Measurements from ENCODE around the gene NFYC. TPM values are rescaled to one million over a fixed set of nuclear protein-coding genes. Genes with fewer than 3 reads are reported as not detected.

The NFYC gene
- polyA plus RNA-seq, 1 of the 3 experiments (the other 2 are of a cell fraction), result 72.4 TPM

GRCh38 chr1:40711465-40712404 is 20.2 kb downstream of the NFYC start:
- ChIA-PET POLR2A (no interaction called here), CTCF (interaction anchor here (0.8 to 1.4 kb wide), 3 partner anchors 11 to 138 kb away, joined by 3 read pairs; no protein-coding TSS in a partner anchor)
- peaks cover 95% of the 10 kb centered on the region for H3K79me2 ChIP-seq (ENCODE audit: insufficient read depth)

More at GRCh38 chr1:40711465-40712404, 20.2 kb downstream of the NFYC start:
- H3K36me3 ChIP-seq (replicated peaks in 1 of 2; ENCODE audit: control insufficient read depth in 1 of 2, insufficient read depth in 2 of 2, low read length in 1 of 2), result peaks cover 15 to 18% of the 10 kb centered on the region in 2 experiments
- H4K20me1 ChIP-seq (ENCODE audit: insufficient read depth), result no peaks in the 10 kb centered on the region
- no peaks in the 10 kb centered on the region for H3K9me2 ChIP-seq
- peak overlapping the region; percentile 69 to 95 for H3K27ac ChIP-seq (ENCODE audit: low read depth in 2 of 2, low read length in 1 of 2)
- H3F3A ChIP-seq (replicated peaks; ENCODE audit: insufficient read depth), result peaks cover 24% of the 10 kb centered on the region
- H2AFZ ChIP-seq (ENCODE audit: low read depth), result no peak overlapping the region
- H3K4me2 ChIP-seq, result peak overlapping the region; percentile 83
- no peaks in the 10 kb centered on the region for H3K9me3 ChIP-seq
- DNase-seq, result no peak
- no peaks in the 10 kb centered on the region for H3K27me3 ChIP-seq (ENCODE audit: insufficient read depth)
- H3K9ac ChIP-seq, result peak overlapping the region; percentile 74
- H3K4me1 ChIP-seq (ENCODE audit: control insufficient read depth in 1 of 2, insufficient read depth in 2 of 2, low read depth in 1 of 2, low read length in 1 of 2), result peaks cover 20 to 22% of the 10 kb centered on the region in 2 experiments; a peak in 3 of 4 replicates
- peak overlapping the region; percentile 72 to 87; a peak in 3 of 4 replicates for H3K4me3 ChIP-seq (ENCODE audit: low read depth in 2 of 2, low read length in 1 of 2)
- no peak for TF ChIP-seq CTCF (IDR thresholded peaks at IDR 0.05)
- no peak for TF ChIP-seq CHD2 (IDR thresholded peaks at IDR 0.05; ENCODE audit: low read length, partially characterized antibody)
- TF ChIP-seq FOXJ3 (CRISPR knock-in tag; IDR thresholded peaks at IDR 0.05), result no peak
- peak; percentile 28; the same call in 1 of the 2 replicates for TF ChIP-seq TCF12 (IDR thresholded peaks at IDR 0.05)
- TF ChIP-seq REST (IDR thresholded peaks at IDR 0.05; ENCODE audit: low read depth, low read length), result 0 out of 2 replicates have a peak, but pooled peaks have one; percentile 12
- TF ChIP-seq SMC3 (IDR thresholded peaks at IDR 0.05; ENCODE audit: low read depth, low read length), result no peak
- TF ChIP-seq FOSL2 (IDR thresholded peaks at IDR 0.05; ENCODE audit: borderline replicate concordance, low read depth), result peak; percentile 48
- TF ChIP-seq POLR2AphosphoS5 (IDR thresholded peaks at IDR 0.05; ENCODE audit: low read depth, low read length), result peak; percentile 23; the same call in 1 of the 2 replicates
- peak; percentile 79 for TF ChIP-seq NFIC (IDR thresholded peaks at IDR 0.05; ENCODE audit: borderline replicate concordance)
- no peak for TF ChIP-seq MEF2A (IDR thresholded peaks at IDR 0.05; ENCODE audit: borderline replicate concordance, low read depth)
- no peak for TF ChIP-seq PBX3 (IDR thresholded peaks at IDR 0.05)
- peak; percentile 48; the same call in 1 of the 2 replicates for TF ChIP-seq MAX (IDR thresholded peaks at IDR 0.05; ENCODE audit: low read depth)
- no peak for TF ChIP-seq SIN3A (IDR thresholded peaks at IDR 0.05; ENCODE audit: borderline replicate concordance, low read depth, low read length)
- TF ChIP-seq USF1 (IDR thresholded peaks at IDR 0.05; ENCODE audit: borderline replicate concordance, low read depth), result no peak
- WGBS (ENCODE audit: low lambda C conversion rate), result 34% methylated on average over 3 of the region's 3 CpGs

All from SK-N-SH (cell line).